Ecto neural progenitor cell (in vitro differentiated cells): Measurements from ENCODE around the gene PMAIP1.

ENCODE experiments used
- DNase-seq: peaks from one replicate; pipeline ENCODE4 v3.0.0-alpha.2; 2018; ENCODE audit warnings: low spot score

The PMAIP1 gene

GRCh38 chr18:59915606-59916005 is 15.8 kb downstream of the PMAIP1 start:
- no peak for DNase-seq

- DNase-seq, result no peak
Observed at GRCh38 chr18:59916746-59917145, 16.9 kb downstream of the PMAIP1 start.

GRCh38 chr18:59917422-59917821 is 17.6 kb downstream of the PMAIP1 start:
- DNase-seq, result no peak

GRCh38 chr18:59918320-59918755 is 18.5 kb downstream of the PMAIP1 start:
- no peak for DNase-seq

- DNase-seq, result no peak
Observed at GRCh38 chr18:59918997-59919396, 19.2 kb downstream of the PMAIP1 start.

GRCh38 chr18:59921384-59921891 is 21.6 kb downstream of the PMAIP1 start:
- no peak for DNase-seq

- DNase-seq, result no peak
Observed at GRCh38 chr18:59923539-59924196, 23.9 kb downstream of the PMAIP1 start.

GRCh38 chr18:59926131-59926530 is 26.3 kb downstream of the PMAIP1 start:
- no peak for DNase-seq

- no peak for DNase-seq
Observed at GRCh38 chr18:59927246-59927825, 27.5 kb downstream of the PMAIP1 start.

GRCh38 chr18:59928201-59928600 is 28.4 kb downstream of the PMAIP1 start:
- DNase-seq, result no peak

- no peak for DNase-seq
Observed at GRCh38 chr18:59929621-59930295, 30.0 kb downstream of the PMAIP1 start.

- no peak for DNase-seq
Observed at GRCh38 chr18:59932401-59932800, 32.6 kb downstream of the PMAIP1 start.

- DNase-seq, result no peak
Observed at GRCh38 chr18:59938676-59939075, 38.9 kb downstream of the PMAIP1 start.

- DNase-seq, result no peak
Observed at GRCh38 chr18:59939127-59939526, 39.3 kb downstream of the PMAIP1 start.

- no peak for DNase-seq
Observed at GRCh38 chr18:59940068-59940467, 40.3 kb downstream of the PMAIP1 start.

GRCh38 chr18:59941331-59941730 is 41.5 kb downstream of the PMAIP1 start:
- no peak for DNase-seq

GRCh38 chr18:59942601-59943000 is 42.8 kb downstream of the PMAIP1 start:
- DNase-seq, result no peak

- DNase-seq, result no peak
Observed at GRCh38 chr18:59945544-59945943, 45.7 kb downstream of the PMAIP1 start.

GRCh38 chr18:59950215-59950944 is 50.6 kb downstream of the PMAIP1 start:
- DNase-seq, result no peak

- no peak for DNase-seq
Observed at GRCh38 chr18:59951591-59951990, 51.8 kb downstream of the PMAIP1 start.

- DNase-seq, result no peak
Observed at GRCh38 chr18:59952283-59953007, 52.6 kb downstream of the PMAIP1 start.
